C4-2B (cell line): ENCODE data around the gene EHF.

Experiments
- ZFX ChIP-seq: fragments of 450-650 bp; IDR thresholded peaks from 2 replicates; pipeline ENCODE4 v1.6.1; 2017
- TF ChIP-seq, protein P1 (sequence below): fragments of 450-650 bp; conservative IDR thresholded peaks from 2 replicates; pipeline ENCODE4 v1.5.1; 2017; ENCODE audit warnings: mild to moderate bottlenecking

DNA sequence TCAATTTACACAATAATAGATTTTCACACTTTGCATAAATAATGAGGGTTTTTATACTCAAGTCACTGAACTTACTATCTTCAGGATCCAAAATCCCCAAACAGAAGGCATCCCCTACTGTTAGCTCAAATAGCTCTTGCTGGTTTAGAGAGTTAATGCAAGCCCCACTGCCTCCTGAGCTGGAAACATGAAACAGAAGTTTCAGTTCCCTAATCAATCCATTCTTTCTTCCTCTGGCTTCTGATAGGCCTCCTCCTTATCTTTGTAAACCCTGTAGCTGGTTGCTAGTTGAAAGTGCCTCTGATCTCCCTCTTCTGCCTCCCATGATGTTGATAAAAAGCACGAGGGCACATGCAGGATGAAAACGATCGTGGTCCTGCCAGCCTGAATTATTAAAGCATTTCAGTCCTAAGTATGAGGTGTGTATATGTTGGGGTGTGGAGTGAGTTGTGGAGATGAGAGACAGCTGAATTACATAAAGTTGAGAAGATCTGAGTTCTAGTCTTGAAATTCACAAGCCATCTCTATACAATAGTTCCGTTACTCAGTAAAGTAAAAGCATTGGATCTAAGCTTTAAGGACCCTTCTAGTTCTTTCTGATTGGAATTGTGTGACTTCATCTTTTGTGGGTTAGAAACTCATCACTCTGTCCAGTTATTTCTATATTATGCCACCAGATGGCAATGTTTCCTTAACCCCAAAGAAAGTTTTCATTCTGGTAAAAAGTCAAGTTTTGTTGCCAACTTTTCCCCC is 35.0 kb upstream of the EHF start:
- no peak for TF ChIP-seq ZFX
- TF ChIP-seq, protein P1, sequence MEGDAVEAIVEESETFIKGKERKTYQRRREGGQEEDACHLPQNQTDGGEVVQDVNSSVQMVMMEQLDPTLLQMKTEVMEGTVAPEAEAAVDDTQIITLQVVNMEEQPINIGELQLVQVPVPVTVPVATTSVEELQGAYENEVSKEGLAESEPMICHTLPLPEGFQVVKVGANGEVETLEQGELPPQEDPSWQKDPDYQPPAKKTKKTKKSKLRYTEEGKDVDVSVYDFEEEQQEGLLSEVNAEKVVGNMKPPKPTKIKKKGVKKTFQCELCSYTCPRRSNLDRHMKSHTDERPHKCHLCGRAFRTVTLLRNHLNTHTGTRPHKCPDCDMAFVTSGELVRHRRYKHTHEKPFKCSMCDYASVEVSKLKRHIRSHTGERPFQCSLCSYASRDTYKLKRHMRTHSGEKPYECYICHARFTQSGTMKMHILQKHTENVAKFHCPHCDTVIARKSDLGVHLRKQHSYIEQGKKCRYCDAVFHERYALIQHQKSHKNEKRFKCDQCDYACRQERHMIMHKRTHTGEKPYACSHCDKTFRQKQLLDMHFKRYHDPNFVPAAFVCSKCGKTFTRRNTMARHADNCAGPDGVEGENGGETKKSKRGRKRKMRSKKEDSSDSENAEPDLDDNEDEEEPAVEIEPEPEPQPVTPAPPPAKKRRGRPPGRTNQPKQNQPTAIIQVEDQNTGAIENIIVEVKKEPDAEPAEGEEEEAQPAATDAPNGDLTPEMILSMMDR, result peak; percentile 88
